ENCODE results near the gene GRIN3B. TPM values are rescaled to one million over a fixed set of nuclear protein-coding genes. Genes with fewer than 3 reads are reported as not detected.

GRIN3B gene
- polyA plus RNA-seq, 1 of the 3 experiments (the other 2 are of a cell fraction), result 1.5 TPM

DNA sequence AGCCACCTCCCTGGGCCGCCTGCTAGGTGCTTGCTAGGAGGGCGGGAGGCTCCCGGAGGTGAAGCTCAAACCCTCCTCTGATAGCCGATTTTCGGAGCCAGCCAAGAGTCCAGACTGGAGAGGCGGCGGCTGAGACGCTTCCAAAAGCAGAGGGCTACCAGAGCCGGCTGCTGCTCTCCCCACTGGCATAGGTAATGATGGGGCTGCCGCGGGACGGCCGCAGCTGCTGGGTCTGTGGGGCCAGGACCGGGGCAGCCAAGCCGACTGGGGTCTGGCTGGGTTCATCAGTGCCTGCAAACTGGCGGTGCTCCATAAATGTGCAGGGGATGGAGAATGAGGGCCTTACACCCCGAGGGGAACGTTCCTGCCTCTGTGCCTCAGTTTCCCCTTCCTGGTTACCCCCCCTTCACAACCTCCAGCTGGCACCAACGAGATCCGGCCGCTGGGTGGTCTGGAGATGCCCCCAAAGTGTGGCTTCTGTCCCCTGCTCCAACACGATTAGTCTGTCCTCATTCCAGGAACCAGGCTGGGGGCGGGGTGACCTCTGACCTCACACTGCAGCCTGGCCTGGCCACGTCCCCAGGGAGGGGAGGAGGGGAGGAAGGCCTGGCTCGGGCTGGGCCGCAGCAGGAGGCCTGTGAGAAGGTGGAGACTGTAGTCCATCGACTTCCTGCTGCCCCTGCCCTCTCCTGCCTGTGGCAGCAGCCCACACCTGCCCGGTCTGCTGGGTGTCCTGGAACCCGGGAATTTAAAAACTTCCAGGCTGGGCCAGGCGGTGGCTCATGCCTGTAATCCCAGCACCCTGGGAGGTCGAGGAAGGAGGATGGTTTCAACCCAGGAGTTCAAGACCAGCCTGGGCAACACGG, 19.9 kb upstream of the GRIN3B start:
- peaks cover 10% of the 10 kb centered on the region for H3F3A ChIP-seq (replicated peaks; ENCODE audit: insufficient read depth)
- DNase-seq, result no peak
- H3K4me1 ChIP-seq (ENCODE audit: control insufficient read depth in 1 of 2, insufficient read depth in 2 of 2, low read depth in 1 of 2, low read length in 1 of 2), result peaks cover 0 to 14% of the 10 kb centered on the region in 2 experiments; a peak in 2 of 4 replicates
- H3K9me3 ChIP-seq, result no peaks in the 10 kb centered on the region
- H3K4me2 ChIP-seq, result no peak overlapping the region
- peaks cover 8% of the 10 kb centered on the region; the same call in 1 of the 2 replicates for H3K79me2 ChIP-seq (ENCODE audit: insufficient read depth)
- no peaks in the 10 kb centered on the region for H3K27me3 ChIP-seq (ENCODE audit: insufficient read depth)
- H4K20me1 ChIP-seq (ENCODE audit: insufficient read depth), result no peaks in the 10 kb centered on the region
- no peak overlapping the region for H3K9ac ChIP-seq
- TF ChIP-seq, protein P1, sequence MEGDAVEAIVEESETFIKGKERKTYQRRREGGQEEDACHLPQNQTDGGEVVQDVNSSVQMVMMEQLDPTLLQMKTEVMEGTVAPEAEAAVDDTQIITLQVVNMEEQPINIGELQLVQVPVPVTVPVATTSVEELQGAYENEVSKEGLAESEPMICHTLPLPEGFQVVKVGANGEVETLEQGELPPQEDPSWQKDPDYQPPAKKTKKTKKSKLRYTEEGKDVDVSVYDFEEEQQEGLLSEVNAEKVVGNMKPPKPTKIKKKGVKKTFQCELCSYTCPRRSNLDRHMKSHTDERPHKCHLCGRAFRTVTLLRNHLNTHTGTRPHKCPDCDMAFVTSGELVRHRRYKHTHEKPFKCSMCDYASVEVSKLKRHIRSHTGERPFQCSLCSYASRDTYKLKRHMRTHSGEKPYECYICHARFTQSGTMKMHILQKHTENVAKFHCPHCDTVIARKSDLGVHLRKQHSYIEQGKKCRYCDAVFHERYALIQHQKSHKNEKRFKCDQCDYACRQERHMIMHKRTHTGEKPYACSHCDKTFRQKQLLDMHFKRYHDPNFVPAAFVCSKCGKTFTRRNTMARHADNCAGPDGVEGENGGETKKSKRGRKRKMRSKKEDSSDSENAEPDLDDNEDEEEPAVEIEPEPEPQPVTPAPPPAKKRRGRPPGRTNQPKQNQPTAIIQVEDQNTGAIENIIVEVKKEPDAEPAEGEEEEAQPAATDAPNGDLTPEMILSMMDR (IDR thresholded peaks at IDR 0.05), result no peak
- no peak for TF ChIP-seq SIN3A (IDR thresholded peaks at IDR 0.05; ENCODE audit: borderline replicate concordance, low read depth, low read length)
- H3K9me2 ChIP-seq, result no peaks in the 10 kb centered on the region
- no peak overlapping the region for H3K27ac ChIP-seq (ENCODE audit: low read depth in 2 of 2, low read length in 1 of 2)
- H3K4me3 ChIP-seq (ENCODE audit: low read depth in 2 of 2, low read length in 1 of 2), result no peak overlapping the region
- no peak overlapping the region for H2AFZ ChIP-seq (ENCODE audit: low read depth)
- WGBS (ENCODE audit: low lambda C conversion rate), result 82% methylated on average over 14 of the region's 32 CpGs
- H3K36me3 ChIP-seq (replicated peaks in 1 of 2; ENCODE audit: control insufficient read depth in 1 of 2, insufficient read depth in 2 of 2, low read length in 1 of 2), result no peaks in the 10 kb centered on the region
- CTCF ChIA-PET, result interaction anchor here (2.1 to 10.7 kb wide), 3 partner anchors 10 to 117 kb away, joined by 7 to 161 read pairs (median 30); partner anchors contain the start of gene KISS1R
- POLR2A ChIA-PET, result no interaction called here

DNA sequence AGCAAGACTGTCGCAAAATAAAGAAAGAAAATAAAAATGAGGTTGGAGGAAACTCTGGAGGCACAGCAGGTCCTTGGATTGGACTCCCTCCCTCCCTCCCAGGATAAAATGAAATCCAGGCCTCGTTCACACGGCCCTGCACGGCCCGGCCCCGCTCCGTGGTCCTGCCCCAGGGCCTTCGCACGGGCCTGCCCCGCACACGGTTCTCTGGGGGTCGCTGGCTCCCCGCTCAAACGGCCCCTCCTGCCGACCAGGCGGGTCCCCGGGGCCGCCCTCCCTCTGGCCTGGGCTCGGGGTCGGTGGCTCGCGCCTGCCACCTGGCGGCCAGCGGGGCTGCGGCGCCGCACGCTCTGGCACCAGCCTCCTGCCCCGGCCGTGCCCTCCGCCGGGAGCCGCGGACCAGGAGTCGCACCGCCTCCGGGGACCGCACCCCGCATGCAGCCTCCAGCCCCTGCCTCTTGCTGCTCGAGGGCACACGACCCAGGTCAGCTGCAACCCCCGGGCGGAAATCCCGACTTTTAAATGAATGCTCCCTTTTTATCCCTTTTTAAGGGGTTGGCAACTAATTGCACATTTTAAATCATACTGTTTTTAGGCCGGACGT, 17.6 kb upstream of the GRIN3B start:
- peaks cover 3 to 10% of the 10 kb centered on the region in 2 experiments for H3K36me3 ChIP-seq (replicated peaks in 1 of 2; ENCODE audit: control insufficient read depth in 1 of 2, insufficient read depth in 2 of 2, low read length in 1 of 2)
- peak overlapping the region; percentile 66; a peak in 3 of 4 replicates for H3K27ac ChIP-seq (ENCODE audit: low read depth in 2 of 2, low read length in 1 of 2)
- peak overlapping the region; percentile 37 to 56; a peak in 3 of 4 replicates for H3K4me3 ChIP-seq (ENCODE audit: low read depth in 2 of 2, low read length in 1 of 2)
- TF ChIP-seq YY1 (IDR thresholded peaks at IDR 0.05; ENCODE audit: low read depth) (no peak), CHD2 (IDR thresholded peaks at IDR 0.05; ENCODE audit: low read length, partially characterized antibody) (peak; percentile 33), RCOR1 (IDR thresholded peaks at IDR 0.05; ENCODE audit: low read length) (0 out of 2 replicates have a peak, but pooled peaks have one; percentile 17), SIN3A (IDR thresholded peaks at IDR 0.05; ENCODE audit: borderline replicate concordance, low read depth, low read length) (no peak), RAD21 (IDR thresholded peaks at IDR 0.05; ENCODE audit: low read length) (peak; percentile 89), SMC3 (IDR thresholded peaks at IDR 0.05; ENCODE audit: low read depth, low read length) (peak; percentile 99), MXI1 (IDR thresholded peaks at IDR 0.05; ENCODE audit: low read depth, low read length) (peak; percentile 45; the same call in 1 of the 2 replicates), POLR2AphosphoS5 (IDR thresholded peaks at IDR 0.05; ENCODE audit: low read depth, low read length) (no peak)
- TF ChIP-seq, protein P1 (IDR thresholded peaks at IDR 0.05), result peak; percentile 79
- H3K4me1 ChIP-seq (ENCODE audit: control insufficient read depth in 1 of 2, insufficient read depth in 2 of 2, low read depth in 1 of 2, low read length in 1 of 2), result peaks cover 0 to 14% of the 10 kb centered on the region in 2 experiments; a peak in 2 of 4 replicates
- peak overlapping the region; percentile 82 for H2AFZ ChIP-seq (ENCODE audit: low read depth)
- no peak overlapping the region for H3K9ac ChIP-seq
- DNase-seq, result peak; percentile 98
- no peaks in the 10 kb centered on the region for H4K20me1 ChIP-seq (ENCODE audit: insufficient read depth)
- WGBS (ENCODE audit: low lambda C conversion rate), result 10% methylated on average over 13 of the region's 46 CpGs
- no peaks in the 10 kb centered on the region for H3K9me3 ChIP-seq
- ChIA-PET CTCF (interaction anchor here (0.6 to 10.7 kb wide), 23 partner anchors 9 to 262 kb away, joined by 3 to 161 read pairs (median 5); partner anchors contain the start of genes KISS1R and RNU6-9), POLR2A (interaction anchor here (1.7 kb wide), 1 partner anchor 58 kb away, joined by 5 read pairs; no protein-coding TSS in a partner anchor)
- H3K9me2 ChIP-seq, result no peaks in the 10 kb centered on the region
- no peaks in the 10 kb centered on the region for H3K27me3 ChIP-seq (ENCODE audit: insufficient read depth)
- H3K4me2 ChIP-seq, result peak overlapping the region; percentile 89; the same call in 1 of the 2 replicates
- peaks cover 10% of the 10 kb centered on the region for H3F3A ChIP-seq (replicated peaks; ENCODE audit: insufficient read depth)
- H3K79me2 ChIP-seq (ENCODE audit: insufficient read depth), result peaks cover 8% of the 10 kb centered on the region; the same call in 1 of the 2 replicates
